Cortex of kidney (tissue), 1 donor: ENCODE data around the gene OSBPL7.
A peak's percentile ranks its signal among the peaks of the same experiment; 100 is the strongest.

Experiments
- DNase-seq: peaks from one replicate; lab custom pipeline; 2025; lab: John Stamatoyannopoulos, UW

OSBPL7 gene

DNA sequence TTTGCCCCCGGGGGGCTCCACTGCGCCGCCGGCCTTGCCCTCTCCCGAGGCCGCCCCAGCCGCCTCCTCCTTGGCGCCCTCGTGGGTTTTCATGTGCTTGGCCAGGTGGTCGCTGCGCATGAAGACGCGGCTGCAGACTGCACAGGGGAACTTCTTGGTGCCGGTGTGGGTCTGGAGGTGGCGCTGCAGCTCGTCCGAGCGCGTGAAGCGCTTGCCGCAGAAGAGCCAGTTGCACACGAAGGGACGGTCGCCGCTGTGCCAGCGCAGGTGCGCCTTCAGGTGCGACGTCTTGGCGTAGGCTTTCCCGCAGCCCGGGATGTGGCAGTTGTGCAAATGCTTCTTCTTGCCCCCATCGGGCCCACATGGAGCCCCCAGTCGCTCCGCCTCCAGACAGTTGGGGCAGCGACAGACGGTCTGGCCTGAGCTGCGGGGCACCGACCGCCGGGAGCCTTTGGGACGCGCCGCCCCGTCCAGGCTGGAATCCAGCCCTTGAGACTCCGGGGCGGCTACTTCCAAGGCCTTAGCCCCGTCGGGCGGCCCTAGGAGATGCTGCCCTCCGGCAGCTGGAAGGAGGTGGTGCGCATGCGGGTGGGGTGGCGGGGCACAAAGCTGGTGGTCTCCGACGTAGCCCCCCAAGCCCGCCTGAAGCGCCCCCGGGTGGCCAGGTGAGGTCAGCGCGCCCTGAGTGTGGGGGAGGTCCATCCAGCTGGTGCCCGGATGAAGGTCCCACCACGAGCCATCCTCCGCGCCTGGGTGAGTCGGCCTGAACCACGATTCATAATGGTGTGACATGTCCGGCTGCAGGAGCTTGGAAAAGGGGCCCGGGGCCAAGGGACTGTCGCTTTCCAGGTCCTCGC is 26.0 kb upstream of the OSBPL7 start:
- no peak for DNase-seq

- no peak for DNase-seq
Observed at GRCh38 chr17:47846716-47847340, 25.2 kb upstream of the OSBPL7 start.

GRCh38 chr17:47845716-47846075 is 24.1 kb upstream of the OSBPL7 start:
- DNase-seq, result no peak

GRCh38 chr17:47844814-47845715 is 23.5 kb upstream of the OSBPL7 start:
- DNase-seq, result no peak

GRCh38 chr17:47844227-47844626 is 22.6 kb upstream of the OSBPL7 start:
- no peak for DNase-seq

DNA sequence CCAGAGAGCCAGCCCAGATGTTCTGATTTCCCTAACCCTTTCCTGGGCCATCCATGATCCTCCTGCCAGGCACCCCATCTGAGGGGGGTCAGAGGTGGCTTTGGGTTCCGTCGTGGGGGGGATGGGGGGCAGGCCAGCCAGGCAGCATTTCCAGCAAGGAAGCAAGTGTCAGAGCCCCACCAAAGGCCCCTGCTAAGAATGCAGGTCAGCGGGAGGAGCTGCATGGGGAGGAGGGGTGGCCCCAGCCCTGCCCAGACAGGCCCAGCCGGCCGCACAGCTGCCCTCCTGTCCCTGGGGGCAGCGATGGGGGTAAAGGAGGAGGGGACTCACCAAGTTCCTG is 21.8 kb upstream of the OSBPL7 start:
- DNase-seq, result no peak

- no peak for DNase-seq
Observed at GRCh38 chr17:47841488-47842291, 20.1 kb upstream of the OSBPL7 start.

GRCh38 chr17:47840742-47841487 is 19.3 kb upstream of the OSBPL7 start, which contains the start of gene SCRN2:
SCRN2 (minus strand) TSS chr17:47841273; CDS start chr17:47840843, 430 bp downstream.
- DNase-seq, result peak; percentile 74

DNA sequence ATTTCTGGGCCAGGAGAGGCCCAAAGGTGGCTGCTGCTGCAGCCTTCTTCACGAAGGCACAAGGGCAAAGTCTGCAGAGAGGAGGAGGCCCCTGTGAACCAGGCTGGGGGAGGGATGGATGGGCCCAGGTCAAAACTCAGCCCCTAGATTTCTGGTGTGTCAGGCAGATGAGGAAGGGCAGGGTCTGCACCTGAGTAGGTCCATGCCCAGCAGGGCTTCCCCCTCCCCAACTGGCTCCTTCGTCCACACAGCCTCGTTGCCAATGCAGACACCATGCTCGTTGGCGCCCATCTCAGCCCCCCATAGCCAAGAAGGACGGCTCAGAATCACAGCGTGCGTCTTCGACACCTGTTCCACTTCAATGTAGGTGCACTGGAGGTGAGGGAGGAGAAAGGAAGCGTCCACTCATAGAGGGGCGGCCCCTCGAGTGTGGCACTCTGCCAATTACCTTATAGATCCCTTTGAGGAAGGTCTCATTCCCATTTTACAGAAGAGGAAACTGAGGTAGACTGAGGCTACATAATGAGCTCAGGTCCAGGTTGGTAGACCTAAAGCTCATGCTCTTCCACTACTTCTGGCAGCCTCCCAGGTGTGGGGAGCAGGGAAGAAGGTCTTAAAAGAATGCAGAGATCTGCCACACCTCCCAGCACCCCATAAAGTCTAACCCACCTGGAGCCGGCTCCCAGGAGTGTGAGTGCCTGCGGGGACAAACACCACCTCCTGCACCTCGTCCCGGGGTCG is 18.6 kb upstream of the OSBPL7 start:
- DNase-seq, result no peak

DNA sequence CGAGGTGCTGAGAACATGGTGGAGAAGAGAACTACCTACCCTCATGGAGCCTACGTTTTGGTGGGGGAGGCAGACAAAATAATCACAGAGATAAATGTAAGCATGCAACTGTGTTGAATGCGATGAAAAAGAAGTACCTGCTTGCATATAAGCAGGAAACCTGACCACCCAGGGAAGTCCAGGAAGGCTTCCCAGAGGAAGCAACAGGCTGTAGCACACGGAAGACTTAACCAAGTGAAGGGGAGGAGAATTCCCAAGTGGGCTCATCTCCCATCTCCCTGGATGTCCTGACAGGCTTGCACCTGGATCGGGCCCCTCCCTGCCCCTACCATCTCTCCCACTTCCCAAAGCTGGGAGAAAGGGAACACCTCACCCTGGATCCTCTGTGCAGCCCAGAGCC is 17.5 kb upstream of the OSBPL7 start:
- DNase-seq, result no peak

GRCh38 chr17:47838636-47839035 is 17.0 kb upstream of the OSBPL7 start:
- no peak for DNase-seq

- DNase-seq, result no peak
Observed at GRCh38 chr17:47837401-47838039, 15.9 kb upstream of the OSBPL7 start.

DNA sequence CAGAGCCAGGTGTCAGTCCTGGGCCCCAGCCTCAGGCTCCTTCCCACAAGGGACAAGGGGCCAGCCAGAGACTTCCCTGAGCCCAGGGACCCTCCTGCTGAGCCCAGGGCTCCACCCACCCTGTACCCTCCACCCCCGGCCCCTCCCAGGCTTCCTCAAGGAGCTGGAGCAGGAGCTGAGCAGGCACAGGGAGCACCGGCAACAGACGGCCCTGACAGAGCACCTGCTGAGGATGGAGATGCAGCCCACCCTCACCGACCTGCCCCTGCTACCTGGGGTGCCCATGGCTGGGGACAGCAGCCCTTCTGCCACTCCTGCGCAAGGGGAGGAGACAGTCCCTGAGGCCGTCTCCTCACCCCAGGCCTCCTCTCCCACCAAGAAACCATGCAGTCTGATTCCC is 15.0 kb upstream of the OSBPL7 start:
- no peak for DNase-seq

DNA sequence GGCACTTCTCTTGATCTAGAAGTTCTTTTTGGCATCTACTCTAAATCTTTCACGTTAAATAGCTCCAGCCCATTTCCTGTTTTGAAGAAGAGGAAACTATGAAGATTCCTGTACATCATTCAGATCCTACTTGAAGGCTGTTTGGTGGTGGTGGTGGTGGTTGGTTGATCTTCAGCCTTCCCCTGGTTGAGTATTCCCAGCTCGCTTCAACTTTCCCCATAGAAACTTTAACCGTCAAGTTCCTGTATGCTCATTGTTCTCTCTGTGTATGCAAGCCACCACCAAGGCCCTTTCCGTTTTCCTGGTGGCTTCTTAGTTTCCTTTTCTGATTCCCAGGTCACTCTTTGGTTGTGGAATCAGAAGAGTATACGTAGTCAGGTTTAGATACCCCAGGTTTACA is 13.2 kb upstream of the OSBPL7 start:
- DNase-seq, result no peak

DNA sequence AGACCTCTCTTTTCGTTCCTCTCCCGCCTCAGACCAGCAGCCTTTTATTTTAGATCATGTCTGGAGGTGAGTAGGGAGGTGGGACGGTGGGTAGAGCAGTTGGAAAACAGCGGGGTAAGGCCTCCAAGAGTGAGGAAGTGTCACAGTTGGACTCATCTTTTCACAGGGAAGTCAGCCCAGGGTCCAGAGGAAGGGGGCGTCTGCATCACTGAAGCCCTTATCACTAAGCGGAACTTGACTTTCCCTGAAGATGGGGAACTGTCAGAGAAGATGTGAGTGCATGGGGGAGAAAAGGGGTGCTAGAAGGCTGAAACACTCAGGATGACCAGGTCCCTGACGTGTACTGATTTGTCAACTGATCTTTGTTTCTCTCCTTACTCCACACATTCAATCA is 10.3 kb upstream of the OSBPL7 start:
- no peak for DNase-seq

GRCh38 chr17:47831003-47831933 is 9.7 kb upstream of the OSBPL7 start, which contains the start of the genes LRRC46 and MRPL10:
LRRC46 (plus strand) TSS chr17:47831670; CDS start chr17:47831990, 320 bp downstream.
MRPL10 (minus strand) TSS chr17:47831541; CDS start chr17:47831511, 30 bp downstream.
- peak; percentile 55 for DNase-seq

- DNase-seq, result no peak
Observed at GRCh38 chr17:47830396-47831002, 8.9 kb upstream of the OSBPL7 start.

DNA sequence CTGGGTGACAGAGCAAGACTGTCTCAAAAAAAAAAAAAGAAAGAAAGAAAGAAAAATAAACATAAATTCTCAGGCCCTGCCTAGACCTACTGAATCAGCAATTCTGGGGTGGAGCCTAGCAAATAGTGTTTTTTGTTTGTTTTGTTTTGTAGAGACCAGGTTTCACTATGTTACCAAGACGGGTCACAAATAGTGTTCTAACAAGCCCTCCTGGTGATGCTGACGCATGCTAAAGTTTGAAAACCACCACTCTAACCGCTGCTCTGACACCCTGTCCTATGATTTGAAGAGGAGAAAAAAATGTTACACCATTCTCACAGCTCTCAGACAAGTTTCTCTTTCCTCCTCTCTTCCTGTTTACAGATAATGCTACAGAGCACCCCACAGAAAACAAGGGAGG is 8.3 kb upstream of the OSBPL7 start:
- DNase-seq, result no peak
